ENCODE data around the gene DNMBP.

DNA sequence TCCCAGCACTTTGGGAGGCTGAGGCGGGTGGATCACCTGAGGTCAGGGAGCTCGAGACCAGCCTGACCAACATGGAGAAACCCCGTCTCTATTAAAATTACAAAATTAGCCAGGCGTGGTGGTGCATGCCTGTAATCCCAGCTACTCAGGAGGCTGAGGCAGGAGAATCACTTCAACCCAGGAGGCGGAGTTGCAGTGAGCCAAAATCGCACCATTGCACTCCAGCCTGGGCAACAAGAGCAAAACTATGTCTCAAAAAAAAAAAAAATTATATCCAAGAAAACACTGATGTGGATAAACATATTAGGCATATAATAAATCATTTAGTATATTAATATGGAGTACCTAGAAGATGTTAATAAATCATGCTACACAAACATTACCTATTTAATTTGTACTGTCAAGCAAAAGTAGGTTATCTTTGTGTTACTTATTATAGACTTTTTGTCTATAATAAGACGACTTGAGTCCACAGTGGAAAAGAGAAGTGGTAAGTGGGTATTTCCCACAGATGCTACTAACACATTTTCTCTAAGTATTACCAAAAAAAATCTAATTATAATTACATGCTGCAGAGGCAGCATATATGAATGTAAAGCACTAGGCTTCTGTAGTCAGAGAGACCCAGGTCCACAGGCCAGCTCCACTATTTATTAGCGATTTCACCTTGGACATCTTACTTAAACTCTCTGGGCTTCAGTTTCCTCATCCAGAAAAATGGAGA lies 34.5 kb downstream of the DNMBP start:
- TF ChIP-seq TAF1 (IDR thresholded peaks at IDR 0.05; ENCODE audit: borderline replicate concordance, low read depth, low read length), result no peak
- no peak for TF ChIP-seq POLR2A (IDR thresholded peaks at IDR 0.05; ENCODE audit: low read depth, low read length)
- no peak for TF ChIP-seq POLR2AphosphoS5 (IDR thresholded peaks at IDR 0.05; ENCODE audit: low read depth, low read length)
